Nucleus accumbens (tissue), 56 donors: ENCODE data around the gene TECTB.

Experiments used
- DNase-seq, 56 donors: peaks; one replicate each; lab custom pipeline; 2025; lab: John Stamatoyannopoulos, UW

The TECTB gene

DNA sequence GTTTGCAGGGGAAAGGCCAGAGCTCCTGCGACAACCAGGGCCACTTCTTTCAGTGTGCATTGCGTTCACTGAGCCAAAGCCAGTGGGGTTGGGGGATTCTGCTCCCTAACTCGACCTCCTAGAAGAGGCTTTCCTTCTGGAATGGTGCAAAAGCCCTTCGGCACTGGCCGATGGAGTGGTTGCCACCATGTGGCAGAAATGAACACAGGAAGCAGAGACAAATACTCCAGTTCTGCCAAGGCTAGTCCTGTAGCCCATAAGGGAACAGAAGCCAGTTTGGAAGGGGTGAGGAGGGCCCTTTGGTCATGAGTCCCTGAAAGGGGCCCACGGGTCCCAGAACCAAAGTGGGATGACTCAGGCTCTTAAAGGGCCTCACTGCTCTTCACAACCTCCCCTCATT, 61.1 kb downstream of the TECTB start:
- no peak for DNase-seq

DNA sequence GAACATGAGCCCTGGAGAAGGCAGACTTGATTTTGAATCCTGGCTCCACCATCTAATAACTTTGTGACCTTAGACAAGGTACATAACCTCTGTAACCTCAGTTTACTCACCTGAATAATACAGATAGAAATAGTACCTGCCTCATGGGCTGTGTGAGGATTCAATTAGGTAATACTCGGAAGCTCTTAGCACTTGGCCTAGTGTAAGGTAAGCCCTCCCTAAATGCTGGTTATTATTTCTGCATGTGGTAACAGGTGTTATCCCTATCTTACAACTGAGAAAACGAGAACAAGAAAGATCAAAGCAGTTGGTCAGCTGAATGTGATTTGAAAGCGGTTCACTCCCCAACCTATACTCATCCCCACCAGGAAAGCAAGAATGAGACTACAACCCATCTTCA, 62.0 kb downstream of the TECTB start:
- DNase-seq: no peak

DNA sequence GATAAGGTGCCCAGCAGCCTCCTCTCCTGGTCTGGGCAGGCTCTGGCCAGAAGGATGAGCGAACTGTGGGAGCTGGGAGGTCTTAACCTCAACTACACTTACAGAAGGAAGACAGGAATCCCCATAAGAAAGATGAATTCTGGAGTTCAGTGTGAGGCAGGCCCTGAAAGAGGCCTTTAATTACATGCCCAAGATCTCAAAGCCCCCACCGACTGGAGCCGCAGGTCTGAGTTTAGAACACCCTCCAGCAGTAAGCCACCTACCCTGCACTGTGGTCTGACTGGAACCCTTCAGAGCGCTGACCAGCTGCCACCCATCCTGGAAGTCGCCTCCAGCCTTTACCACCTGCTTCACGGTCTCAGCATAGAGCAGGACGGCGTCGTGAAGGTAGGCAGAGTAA, 62.5 kb downstream of the TECTB start:
- DNase-seq: no peak

DNA sequence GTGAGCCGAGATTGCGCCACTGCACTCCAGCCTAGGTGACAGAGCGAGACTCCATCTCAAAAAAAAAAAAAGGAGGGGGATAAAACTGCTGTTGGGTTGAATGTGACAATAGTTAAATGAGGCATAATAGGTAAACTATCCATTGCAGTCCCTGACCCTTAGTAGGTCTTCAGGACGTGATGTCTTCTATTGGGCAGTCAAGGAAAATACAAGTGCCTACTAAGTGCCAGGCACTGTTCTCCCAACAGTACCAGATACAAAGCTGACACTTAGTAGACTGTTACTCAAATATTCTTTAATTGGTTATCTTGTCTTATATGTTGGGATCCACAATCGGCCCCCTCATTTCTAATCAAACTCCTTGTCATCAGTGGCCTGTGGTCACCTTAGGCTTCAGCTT, 63.6 kb downstream of the TECTB start:
- no peak for DNase-seq

DNA sequence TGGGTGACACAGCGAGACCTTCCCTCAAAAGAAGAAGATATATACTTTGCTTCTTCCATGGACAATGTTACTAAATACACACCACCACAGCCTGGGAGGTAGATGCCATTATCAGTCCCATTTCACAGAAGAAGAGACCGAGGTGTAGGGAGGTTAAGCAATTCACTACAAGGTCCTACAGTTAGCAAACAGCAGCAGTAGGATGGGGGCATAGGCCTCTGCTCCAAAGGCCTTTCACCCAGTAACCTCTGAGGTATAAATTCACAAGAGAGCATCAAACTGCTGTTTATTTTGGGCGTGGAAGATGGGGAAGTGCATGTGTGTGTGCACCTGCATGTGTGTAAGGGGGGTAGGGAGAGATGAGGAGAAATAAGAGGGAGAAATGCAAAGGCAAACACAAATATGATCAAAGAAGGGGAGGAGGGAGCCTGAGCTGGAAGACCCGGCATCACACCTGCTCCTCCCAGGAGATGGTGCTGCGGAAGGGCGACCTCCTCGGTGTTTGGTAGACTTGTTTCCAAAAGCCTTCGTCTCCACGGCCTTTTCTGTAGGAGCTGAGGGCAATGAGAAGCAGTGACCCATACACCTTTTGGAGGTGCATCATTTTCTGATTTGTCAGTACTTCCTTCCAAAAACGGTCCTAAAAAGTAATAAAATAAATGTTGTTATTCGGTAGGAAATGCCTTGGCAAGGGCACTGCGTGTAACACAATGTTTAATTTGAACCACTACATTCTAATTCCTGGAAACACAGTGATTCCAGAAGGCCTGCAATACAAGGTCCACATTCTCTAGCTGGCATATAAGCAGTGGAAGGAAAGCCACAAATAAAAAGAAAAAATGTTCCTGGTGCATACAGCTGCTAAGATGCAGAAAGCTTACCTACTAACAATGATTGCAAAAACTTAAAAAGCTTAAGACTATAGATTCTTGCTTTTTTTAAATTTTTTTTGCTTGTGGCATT, 64.8 kb downstream of the TECTB start:
- DNase-seq: no peak

DNA sequence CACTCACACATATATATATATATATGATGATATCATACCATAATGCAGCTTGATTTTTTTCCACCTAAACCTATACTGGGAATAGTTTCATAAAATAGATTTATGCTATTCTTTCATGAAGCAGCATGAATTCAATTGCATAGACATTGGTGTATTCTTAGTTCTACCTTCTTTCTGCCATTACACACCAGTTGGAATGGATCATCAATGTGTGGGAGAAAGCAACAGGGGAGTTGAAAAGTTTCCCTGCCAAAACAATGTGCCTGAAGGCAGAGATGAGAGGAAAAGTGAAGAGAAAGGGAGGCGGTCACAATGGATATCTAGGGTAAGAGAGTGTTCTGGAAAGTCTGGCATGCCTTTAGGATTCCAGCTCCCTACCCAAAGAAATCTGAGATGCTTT, 65.6 kb downstream of the TECTB start:
- no peak for DNase-seq

DNA sequence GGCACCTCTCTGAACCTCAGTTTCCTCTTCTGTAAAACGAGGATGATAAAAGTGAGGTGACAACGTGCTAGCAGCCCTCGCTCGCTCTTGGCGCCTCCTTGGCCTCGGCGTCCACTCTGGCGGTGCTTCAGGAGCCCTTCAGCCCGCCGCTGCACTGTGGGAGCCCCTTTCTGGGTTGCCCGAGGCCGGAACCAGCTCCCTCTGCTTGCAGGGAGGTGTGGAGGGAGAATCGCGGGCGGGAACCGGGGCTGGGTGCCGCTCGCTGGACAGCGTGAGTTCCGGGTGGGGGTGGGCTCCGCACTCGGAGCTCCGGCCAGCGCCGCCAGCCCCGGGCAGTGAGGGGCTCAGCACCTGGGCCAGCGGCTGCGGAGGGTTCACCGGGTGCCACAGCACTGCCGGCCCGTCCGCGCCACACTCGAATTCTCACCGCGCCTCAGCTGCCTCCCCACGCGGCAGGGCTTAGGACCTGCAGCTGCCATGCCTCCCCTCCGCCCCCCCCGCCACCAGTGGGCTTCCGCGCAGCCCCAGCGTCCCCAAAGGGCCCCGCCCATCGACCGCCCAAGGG, 66.4 kb downstream of the TECTB start:
- DNase-seq: no peak

DNA sequence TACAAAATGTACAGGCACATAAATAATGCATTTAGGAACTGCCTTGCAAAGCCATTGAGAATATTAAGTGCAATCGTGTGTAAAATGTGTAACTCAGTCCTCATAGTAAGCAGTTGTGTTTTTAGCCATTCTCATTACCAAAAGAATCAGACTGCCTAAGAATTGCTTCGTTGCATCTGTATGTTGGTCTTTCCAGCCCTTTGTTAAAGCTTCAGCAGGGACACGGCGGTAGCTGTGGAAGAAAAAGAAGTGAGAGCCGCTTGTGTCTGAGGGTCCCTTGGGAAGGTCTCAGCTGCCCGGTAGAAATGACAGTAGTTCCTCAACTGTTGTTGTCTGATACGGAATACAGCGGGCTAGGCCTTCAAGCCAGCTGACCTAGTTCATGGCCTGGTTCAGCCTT, 67.9 kb downstream of the TECTB start:
- DNase-seq: no peak

DNA sequence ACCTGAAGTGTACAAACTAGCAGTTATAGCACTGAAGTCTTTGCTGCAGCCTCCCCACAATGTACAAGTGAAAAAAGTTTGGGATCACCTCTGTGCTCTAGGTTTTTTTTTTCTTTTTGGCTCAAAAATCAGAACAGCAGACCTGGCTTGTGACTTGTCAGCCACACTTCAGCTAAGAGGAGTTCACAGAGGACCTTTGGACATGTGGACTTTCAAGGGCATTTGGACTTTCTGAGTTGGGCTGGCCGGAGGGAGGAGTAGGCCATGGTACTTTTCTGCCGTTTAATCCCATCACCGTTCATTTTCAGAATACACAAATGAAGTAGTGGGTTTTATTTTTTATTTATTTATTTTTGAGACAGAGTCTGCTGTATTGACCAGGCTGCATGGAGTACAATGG, 68.8 kb downstream of the TECTB start:
- DNase-seq: no peak

DNA sequence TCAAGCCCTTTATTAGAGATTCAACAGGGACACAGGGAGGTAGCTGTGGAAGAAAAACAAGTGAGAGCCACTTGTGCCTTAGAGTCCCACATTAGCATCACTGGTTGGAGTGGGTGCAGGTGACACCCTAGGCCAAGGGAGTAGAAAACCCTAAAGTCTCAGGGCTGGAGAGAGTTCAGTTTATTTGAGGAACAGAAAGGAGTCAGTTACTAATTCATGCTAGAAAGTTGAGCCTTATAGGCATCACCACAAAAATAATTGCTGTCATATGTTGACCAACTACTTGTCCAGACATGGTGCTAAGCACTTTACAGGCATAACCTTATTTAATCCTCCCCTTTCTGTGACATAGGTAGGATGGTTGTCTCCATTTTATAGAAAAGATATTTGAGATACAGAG, 69.8 kb downstream of the TECTB start:
- no peak for DNase-seq
